IMR-90 (cell line): Measurements from ENCODE around the gene DCC. TPM values are rescaled to one million over a fixed set of nuclear protein-coding genes. Genes with fewer than 3 reads are reported as not detected.

Experiments
- ATAC-seq: fragments of 200-7000 bp; cut with Tn5 transposase; 2 replicates; pipeline ENCODE4 v1.9.1; 2020; ENCODE audit warnings: low read depth, mild to moderate bottlenecking, moderate library complexity
- BruUV-seq: library from RNA; stranded (reverse); fragments of 400-500 nt; replicated peaks from 2 replicates; lab custom pipeline; 2021; lab: Mats Ljungman, UMichigan
- CTCF ChIA-PET: fragments of 300-600 bp; formaldehyde crosslinking; extraction: SDS; loops from one replicate; lab custom pipeline; 2021; ENCODE audit warnings: antibody characterized with exemption; lab: Yijun Ruan, JAX
- POLR2A ChIA-PET: fragments of 300-600 bp; sonication (Branson Sonifier 250); formaldehyde crosslinking; loops from one replicate; lab custom pipeline; 2022; ENCODE audit warnings: antibody characterized with exemption; ENCODE audit not compliant: unreplicated experiment; lab: Charles Lee
- DNase-seq: peaks from one replicate; pipeline ENCODE4 v3.0.0; 2013
- H2AFZ ChIP-seq: replicated peaks from 2 replicates; pipeline ENCODE3; 2013; ENCODE audit warnings: low read length, mild to moderate bottlenecking; ENCODE audit not compliant: poor library complexity
- H2AK5ac ChIP-seq: 2 replicates; pipeline ENCODE4 v1.6.1; 2013; ENCODE audit warnings: low read depth, low read length, inconsistent platforms
- H2AK9ac ChIP-seq: replicated peaks from 2 replicates; pipeline ENCODE3; 2013; ENCODE audit warnings: mild to moderate bottlenecking, low read depth, low read length, moderate library complexity; ENCODE audit not compliant: poor library complexity
- H2BK120ac ChIP-seq: 2 replicates; pipeline ENCODE4 v1.6.1; 2013; ENCODE audit warnings: low read depth, low read length, inconsistent platforms
- H2BK15ac ChIP-seq: 3 replicates; pipeline ENCODE4 v1.6.1; 2013; ENCODE audit warnings: low read depth, low read length, inconsistent platforms
- H2BK20ac ChIP-seq: 2 replicates; pipeline ENCODE4 v1.6.1; 2013; ENCODE audit warnings: low read depth, mild to moderate bottlenecking, inconsistent platforms, low read length, moderate library complexity
- H2BK5ac ChIP-seq: 2 replicates; pipeline ENCODE4 v1.6.1; 2013; ENCODE audit warnings: mild to moderate bottlenecking, low read depth, low read length, inconsistent platforms; ENCODE audit not compliant: poor library complexity, severe bottlenecking
- H3K14ac ChIP-seq: replicated peaks from 2 replicates; pipeline ENCODE4 v1.6.1; 2013; ENCODE audit warnings: low read depth, low read length, inconsistent platforms
- H3K18ac ChIP-seq: 2 replicates; pipeline ENCODE4 v1.6.1; 2013; ENCODE audit warnings: low read depth, low read length, control low read depth
- H3K23ac ChIP-seq: 2 replicates; pipeline ENCODE4 v1.6.1; 2013; ENCODE audit warnings: low read depth, low read length, inconsistent platforms
- H3K27ac ChIP-seq: 2 replicates; pipeline ENCODE4 v1.5.1; 2013; ENCODE audit warnings: mild to moderate bottlenecking, control low read depth, low read length; ENCODE audit not compliant: insufficient read depth
- H3K27me3 ChIP-seq: 2 replicates; pipeline ENCODE4 v1.6.1; 2013; ENCODE audit warnings: low read length; ENCODE audit not compliant: control insufficient read depth, insufficient read depth
- H3K36me3 ChIP-seq: 2 replicates; pipeline ENCODE4 v1.6.1; 2013; ENCODE audit warnings: low read length, mixed read lengths; ENCODE audit not compliant: control insufficient read depth, insufficient read depth
- H3K4ac ChIP-seq: 2 replicates; pipeline ENCODE4 v1.6.1; 2013; ENCODE audit warnings: low read depth, low read length, inconsistent platforms
- H3K4me1 ChIP-seq: 2 replicates; pipeline ENCODE4 v1.6.1; 2013; ENCODE audit warnings: low read length, mixed read lengths; ENCODE audit not compliant: control insufficient read depth, insufficient read depth
- H3K4me2 ChIP-seq: 2 replicates; pipeline ENCODE4 v1.6.1; 2013; ENCODE audit warnings: low read depth, mild to moderate bottlenecking, control low read depth, low read length, moderate library complexity
- H3K4me3 ChIP-seq: 2 replicates; pipeline ENCODE4 v1.5.1; 2013; ENCODE audit warnings: low read depth, mild to moderate bottlenecking, control low read depth, low read length, moderate library complexity; ENCODE audit not compliant: insufficient read depth
- H3K56ac ChIP-seq: 2 replicates; pipeline ENCODE4 v1.6.1; 2013; ENCODE audit warnings: low read length, inconsistent platforms; ENCODE audit not compliant: insufficient read depth; ENCODE audit errors: extremely low read depth
- H3K79me1 ChIP-seq, 2 experiments: 2 replicates each; pipeline ENCODE4 v1.6.1; 2013; ENCODE audit warnings: low read length in 2 of 2, inconsistent platforms in 1 of 2, low read depth in 1 of 2
- H3K9ac ChIP-seq: 2 replicates; pipeline ENCODE4 v1.6.1; 2013; ENCODE audit warnings: low read depth, low read length, control low read depth
- H3K9me1 ChIP-seq: 2 replicates; pipeline ENCODE4 v1.6.1; 2013; ENCODE audit warnings: low read length, inconsistent platforms; ENCODE audit not compliant: insufficient read depth
- H3K9me3 ChIP-seq: 2 replicates; pipeline ENCODE4 v1.6.1; 2013; ENCODE audit warnings: low read length; ENCODE audit not compliant: control insufficient read depth, insufficient read depth
- H4K20me1 ChIP-seq: 2 replicates; pipeline ENCODE4 v1.6.1; 2013; ENCODE audit warnings: low read length, inconsistent platforms; ENCODE audit not compliant: insufficient read depth
- H4K5ac ChIP-seq: 2 replicates; pipeline ENCODE4 v1.6.1; 2013; ENCODE audit warnings: mild to moderate bottlenecking, low read depth, low read length, control low read depth
- H4K8ac ChIP-seq, 2 experiments: 2 replicates each; pipeline ENCODE4 v1.6.1; 2013; ENCODE audit warnings: low read depth in 2 of 2, low read length in 2 of 2, control low read depth in 1 of 2, inconsistent platforms in 1 of 2
- H4K91ac ChIP-seq: 2 replicates; pipeline ENCODE4 v1.6.1; 2013; ENCODE audit warnings: low read depth, low read length, inconsistent platforms; ENCODE audit not compliant: insufficient read depth
- BHLHE40 ChIP-seq: fragments of 150-350 bp; IDR thresholded peaks from 2 replicates; pipeline ENCODE4 v1.6.1; 2016; ENCODE audit warnings: mild to moderate bottlenecking, low read depth, low read length
- CEBPB ChIP-seq: IDR thresholded peaks from 2 replicates; pipeline ENCODE4 v1.6.1; 2012; ENCODE audit warnings: low read depth, low read length, improper control_type of control experiment
- CHD1 ChIP-seq: IDR thresholded peaks from 2 replicates; pipeline ENCODE4 v1.6.1; 2012; ENCODE audit warnings: low read depth, low read length, improper control_type of control experiment
- CTCF ChIP-seq: conservative IDR thresholded peaks from 2 replicates; pipeline ENCODE4 v1.5.1; 2012; ENCODE audit warnings: mild to moderate bottlenecking, low read depth, low read length, improper control_type of control experiment
- ELK1 ChIP-seq: fragments of 150-350 bp; IDR thresholded peaks from 2 replicates; pipeline ENCODE4 v1.6.1; 2016; ENCODE audit warnings: low read depth, mild to moderate bottlenecking, low read length, moderate library complexity, borderline replicate concordance
- FOS ChIP-seq: fragments of 150-350 bp; IDR thresholded peaks from 2 replicates; pipeline ENCODE4 v1.6.1; 2016; ENCODE audit warnings: low read depth, low read length
- MAFK ChIP-seq: IDR thresholded peaks from 2 replicates; pipeline ENCODE4 v1.6.1; 2012; ENCODE audit warnings: low read depth, low read length, improper control_type of control experiment
- MAZ ChIP-seq: IDR thresholded peaks from 2 replicates; pipeline ENCODE4 v1.6.1; 2012; ENCODE audit warnings: low read depth, mild to moderate bottlenecking, low read length, improper control_type of control experiment, moderate library complexity, borderline replicate concordance
- MXI1 ChIP-seq: IDR thresholded peaks from 2 replicates; pipeline ENCODE4 v1.6.1; 2012; ENCODE audit warnings: low read depth, mild to moderate bottlenecking, low read length, moderate library complexity, borderline replicate concordance
- NFE2L2 ChIP-seq: fragments of 150-350 bp; IDR thresholded peaks from 2 replicates; pipeline ENCODE4 v1.6.1; 2016; ENCODE audit warnings: low read depth, mild to moderate bottlenecking, low read length
- POLR2A ChIP-seq: IDR thresholded peaks from 2 replicates; pipeline ENCODE4 v1.6.1; 2012; ENCODE audit warnings: mild to moderate bottlenecking, low read depth, low read length
- RAD21 ChIP-seq: IDR thresholded peaks from 2 replicates; pipeline ENCODE4 v1.6.1; 2012; ENCODE audit warnings: low read length, improper control_type of control experiment
- RCOR1 ChIP-seq: IDR thresholded peaks from 2 replicates; pipeline ENCODE4 v1.6.1; 2012; ENCODE audit warnings: mild to moderate bottlenecking, low read length, improper control_type of control experiment; ENCODE audit not compliant: insufficient replicate concordance
- RFX5 ChIP-seq: IDR thresholded peaks from 2 replicates; pipeline ENCODE4 v1.8.0; 2012; ENCODE audit warnings: low read depth, mild to moderate bottlenecking, low read length, moderate library complexity
- SMC3 ChIP-seq: fragments of 150-350 bp; IDR thresholded peaks from 2 replicates; pipeline ENCODE4 v1.6.1; 2016; ENCODE audit warnings: low read depth, mild to moderate bottlenecking, antibody characterized with exemption, low read length, moderate library complexity
- USF2 ChIP-seq: fragments of 150-350 bp; IDR thresholded peaks from 2 replicates; pipeline ENCODE4 v1.6.1; 2017; ENCODE audit warnings: mild to moderate bottlenecking, antibody characterized with exemption, low read length, low read depth
- WGBS, 2 experiments: methylation state at CpG; one replicate each; pipeline versions ENCODE4 v1.1.5 to v1.1.7; 2013; ENCODE audit warnings: missing lambda C conversion rate in 2 of 2; ENCODE audit not compliant: insufficient read length in 1 of 2; ENCODE audit errors: extremely low coverage in 2 of 2; 5-methylcytosine and 5-hydroxymethylcytosine counted together
- dilution Hi-C: fragments of 300-500 bp; cut with HindIII; formaldehyde crosslinking; loops from one replicate; pipeline ENCODE4 v1.14.3; 2018; ENCODE audit warnings: low sequenced_read_pairs; ENCODE audit not compliant: unreplicated experiment
- in situ Hi-C: fragments of 300-500 bp; cut with MboI; formaldehyde crosslinking; loops from 3 replicates; pipeline ENCODE4 v1.14.3; 2019; ENCODE audit warnings: low sequenced_read_pairs, inconsistent platforms, mixed read lengths
- intact Hi-C: fragments of 100-400 bp; cut with micrococcal nuclease; formaldehyde crosslinking; loops from 2 replicates; pipeline ENCODE4 v1.10.0; 2022
- polyA plus RNA-seq, 3 experiments: library from polyadenylated mRNA; depleted of rRNA; stranded (reverse); fragments of >200 nt; gene quantifications; 2 replicates each; pipeline ENCODE4 v1.2.3, GENCODE V29; 2012; ENCODE audit warnings: low replicate concordance in 1 of 3
- total RNA-seq: library from RNA; depleted of rRNA; stranded (reverse); fragments of >200 nt; gene quantifications from 2 replicates; pipeline ENCODE4 v1.2.3, GENCODE V29; 2012

DCC gene
- total and polyA plus RNA-seq, 2 of the 4 experiments (the other 2 are of a cell fraction) = 0.31 to 0.54 TPM

GRCh38 chr18:53536908-53537307 lies 1196.9 kb downstream of the DCC start:
- Histone ChIP-seq H3K36me3 (no peaks in the 10 kb centered on the region), H3K9me1 (no peaks in the 10 kb centered on the region), H3K4me2 (no peak overlapping the region), H4K5ac (no peak overlapping the region), H3K56ac (no peak overlapping the region), H3K14ac (no peak overlapping the region), H3K79me1 (no peaks in the 10 kb centered on the region), H3K4me3 (no peak overlapping the region), H3K4me1 (no peaks in the 10 kb centered on the region), H4K20me1 (no peaks in the 10 kb centered on the region), H4K91ac (no peak overlapping the region), H4K8ac (no peak overlapping the region), H2BK120ac (no peak overlapping the region), H2AK5ac (no peak overlapping the region), H2AFZ (no peak overlapping the region), H2BK5ac (no peak overlapping the region), H3K23ac (no peak overlapping the region), H3K4ac (no peak overlapping the region), H2AK9ac (no peak overlapping the region), H2BK20ac (no peak overlapping the region), H3K9ac (no peak overlapping the region), H3K18ac (no peak overlapping the region), H3K27me3 (no peaks in the 10 kb centered on the region), H3K9me3 (0 out of 2 replicates have a peak, but pooled peaks cover 2% of the 10 kb centered on the region), H2BK15ac (no peak overlapping the region), H3K27ac (no peak overlapping the region)
- POLR2A ChIA-PET = no interaction called here
- BruUV-seq = no TSS peak
- intact Hi-C loops (no loop called here), dilution Hi-C loops (no loop called here), in situ Hi-C loops (no loop called here)
- CTCF ChIA-PET = no interaction called here
- no peak for ATAC-seq
- no peak for DNase-seq
- no peak for TF ChIP-seq MAFK
- TF ChIP-seq FOS = no peak
- TF ChIP-seq CEBPB = no peak
- TF ChIP-seq USF2 = no peak
- TF ChIP-seq CHD1 = no peak
- TF ChIP-seq MAZ = no peak
- no peak for TF ChIP-seq POLR2A
- no peak for TF ChIP-seq ELK1
- TF ChIP-seq MXI1 = no peak
- TF ChIP-seq RFX5 = no peak
- TF ChIP-seq NFE2L2 = no peak
- no peak for TF ChIP-seq RAD21
- TF ChIP-seq RCOR1 = no peak
- TF ChIP-seq BHLHE40 = no peak
- TF ChIP-seq CTCF = no peak
- no peak for TF ChIP-seq SMC3
- no CpG with 5 or more reads among the region's 2 CpGs for WGBS, 2 experiments
